NCI-H187 treated with DMSO at 0.1 percent for 48 hours (cell line): Measurements from ENCODE around the gene CPS1.
A peak's percentile ranks its signal among the peaks of the same experiment; 100 is the strongest.

Experiments
- DNase-seq: peaks from one replicate; lab custom pipeline; 2025; lab: John Stamatoyannopoulos, UW

Gene CPS1

DNA sequence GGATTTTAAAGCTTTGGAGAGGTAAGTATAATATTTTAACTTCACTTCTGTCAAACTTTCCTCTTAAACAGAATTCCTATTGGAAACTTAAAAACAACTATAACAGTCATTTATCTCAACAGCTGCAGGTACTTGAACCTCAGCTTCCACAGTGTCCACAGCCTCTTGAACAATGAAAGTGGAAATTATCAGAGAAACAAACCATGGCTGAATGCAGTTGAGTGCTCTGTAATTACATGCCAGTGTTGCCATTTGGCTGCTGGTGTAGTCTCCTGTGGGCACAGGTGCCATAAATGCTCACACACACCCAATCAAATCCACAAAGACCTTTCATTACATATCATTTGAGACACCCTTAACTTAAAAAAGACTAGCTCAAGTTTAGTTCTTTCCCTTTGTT lies 125.1 kb downstream of the CPS1 start:
- DNase-seq = peak; percentile 52

DNA sequence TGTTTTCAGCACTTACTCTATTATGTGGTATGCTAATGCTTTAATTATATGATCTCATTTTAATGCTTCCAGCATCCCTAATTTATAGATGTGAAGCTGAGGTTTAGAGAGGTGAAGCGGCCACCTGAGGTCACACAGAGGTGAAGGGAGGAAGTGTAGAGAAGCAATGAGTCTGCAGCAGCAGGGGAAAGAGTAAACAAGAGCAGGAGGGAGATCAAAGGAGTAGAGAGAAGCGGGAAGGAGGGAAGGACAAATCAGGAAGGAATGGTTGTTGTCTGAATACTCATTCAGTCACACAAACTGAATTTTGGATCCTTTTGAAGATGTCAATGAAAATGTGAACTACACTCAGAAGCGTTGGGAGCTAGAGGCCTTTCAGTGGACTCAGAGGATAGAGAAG lies 130.0 kb downstream of the CPS1 start:
- no peak for DNase-seq

DNA sequence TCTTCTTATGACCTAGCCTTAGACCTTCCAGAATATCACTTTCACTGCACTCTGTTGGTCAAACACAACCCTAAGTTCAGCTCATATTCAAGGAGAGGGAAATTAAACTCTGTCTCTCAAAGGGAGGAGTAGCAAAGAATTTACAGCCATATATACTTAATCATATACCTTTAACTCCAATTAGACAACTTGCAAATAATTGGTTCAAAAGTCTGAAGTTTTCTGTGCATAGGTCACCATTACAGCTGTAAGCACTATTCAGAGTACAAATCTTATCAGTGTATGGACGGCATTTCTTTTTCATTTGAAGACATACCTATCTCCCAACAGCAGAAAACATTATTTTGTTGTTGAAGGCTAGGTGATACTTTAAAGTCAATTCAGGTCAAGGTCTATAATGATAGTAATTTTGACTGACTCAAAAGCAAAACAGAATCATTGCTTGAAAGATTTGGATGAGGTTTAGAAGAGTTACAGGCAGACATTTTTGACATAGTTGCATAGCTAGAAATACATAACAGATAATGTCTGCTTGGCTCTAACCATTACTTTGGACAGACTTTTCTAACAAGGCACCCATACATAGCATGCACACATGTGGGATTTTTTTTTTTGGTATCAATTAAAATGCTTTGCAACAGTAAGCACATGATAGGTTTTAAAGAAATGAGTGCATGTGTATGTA lies 131.5 kb downstream of the CPS1 start:
- no peak for DNase-seq

DNA sequence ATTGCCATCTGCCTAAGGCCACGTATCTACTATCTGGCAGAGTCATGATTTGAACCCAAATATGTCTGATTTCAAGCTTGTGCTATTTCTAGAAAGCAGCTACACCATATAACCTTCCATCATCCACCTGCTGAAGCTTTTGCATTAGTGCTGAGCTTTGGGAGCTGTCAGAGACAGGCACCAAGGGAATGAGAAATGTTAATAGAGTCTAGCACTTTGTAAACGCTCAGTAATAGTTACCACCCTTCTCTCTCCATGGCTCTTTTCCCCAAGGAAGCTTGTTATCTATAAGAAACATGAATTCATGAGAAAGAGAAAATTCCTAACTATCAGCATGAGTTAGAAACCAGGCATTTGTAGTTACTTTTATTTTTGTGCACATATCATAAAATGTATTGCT lies 151.5 kb downstream of the CPS1 start:
- no peak for DNase-seq

DNA sequence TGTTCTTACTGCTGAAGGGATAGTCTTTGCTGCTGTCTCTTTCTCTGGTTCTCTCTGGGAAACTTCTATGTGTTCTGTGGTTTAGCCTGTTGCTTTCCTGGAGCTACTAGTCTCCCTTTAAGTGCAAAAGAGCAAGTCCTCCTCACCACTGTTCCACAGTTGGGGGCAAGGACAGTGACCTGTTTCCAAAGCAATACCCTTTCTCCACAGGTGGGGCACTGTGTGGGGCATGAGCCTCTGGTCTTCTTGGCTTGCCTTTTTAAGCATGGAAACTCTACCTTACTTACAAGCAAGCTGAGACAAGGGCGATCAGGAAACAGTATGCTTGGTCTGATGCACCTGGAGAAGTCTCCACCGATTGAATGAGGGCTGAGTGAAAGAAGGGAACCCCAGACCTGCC lies 156.7 kb downstream of the CPS1 start:
- DNase-seq = no peak

DNA sequence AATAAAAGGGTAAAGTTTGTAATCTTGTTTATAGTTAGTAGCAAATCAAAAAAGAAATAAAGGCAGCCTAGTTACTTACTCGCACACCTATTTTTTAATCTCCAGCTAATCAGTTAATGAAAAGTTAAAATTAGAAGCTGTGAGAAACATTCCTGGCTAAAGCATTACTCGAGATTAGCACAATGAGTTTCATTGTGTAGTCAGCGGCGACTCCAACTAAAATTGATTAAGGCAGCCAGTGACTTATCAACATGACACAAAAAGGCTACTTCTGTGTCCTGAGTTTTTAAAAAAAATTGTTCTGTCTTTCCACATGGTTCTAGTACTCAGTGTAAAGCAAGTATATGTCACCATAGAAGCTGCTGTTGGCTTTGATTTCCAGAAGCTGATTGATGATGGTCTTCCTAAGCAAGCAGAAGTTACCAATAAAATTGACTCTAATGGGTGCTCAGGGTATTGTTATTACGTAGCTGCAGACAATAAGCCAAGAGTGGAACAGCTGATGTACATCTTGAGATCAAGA lies 159.2 kb downstream of the CPS1 start:
- DNase-seq = no peak

DNA sequence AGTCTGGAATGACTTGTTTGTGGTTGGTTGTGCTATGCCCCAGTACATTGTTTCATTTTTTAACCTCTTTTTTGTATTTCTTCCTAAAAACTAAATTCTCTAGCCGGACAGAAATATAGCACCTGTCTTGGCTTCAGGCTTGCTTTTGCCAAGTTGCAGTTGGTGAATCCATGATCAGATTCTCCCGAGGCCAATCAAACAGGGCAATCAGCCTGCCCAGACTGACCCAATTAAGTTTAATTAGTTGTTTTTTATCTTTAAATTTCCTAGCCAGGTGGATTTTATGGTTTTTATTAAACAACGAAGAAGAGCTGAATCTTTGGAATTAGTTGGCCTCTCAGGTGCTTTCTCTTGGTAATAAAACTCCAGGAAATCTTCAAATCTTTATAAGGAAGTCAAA lies 162.1 kb downstream of the CPS1 start:
- DNase-seq = no peak

DNA sequence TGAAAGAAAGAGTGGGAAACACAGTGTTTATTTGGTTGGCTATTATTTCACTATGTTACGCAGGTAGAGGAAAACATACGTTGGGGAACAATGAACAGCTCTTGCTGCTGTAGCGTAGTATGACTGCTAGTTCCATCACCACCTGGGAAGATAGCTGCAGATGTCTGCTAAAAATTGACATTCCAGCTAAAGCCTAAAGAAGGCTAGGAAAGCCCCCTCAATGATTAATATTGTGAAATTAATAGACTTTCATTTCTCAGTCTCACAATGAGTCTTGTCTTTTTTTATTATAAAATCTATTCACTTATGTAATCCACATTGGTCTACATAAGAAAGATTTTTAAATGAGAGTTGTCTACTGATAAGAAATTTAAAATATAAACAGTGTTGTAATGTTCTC lies 165.7 kb downstream of the CPS1 start:
- DNase-seq = no peak

DNA sequence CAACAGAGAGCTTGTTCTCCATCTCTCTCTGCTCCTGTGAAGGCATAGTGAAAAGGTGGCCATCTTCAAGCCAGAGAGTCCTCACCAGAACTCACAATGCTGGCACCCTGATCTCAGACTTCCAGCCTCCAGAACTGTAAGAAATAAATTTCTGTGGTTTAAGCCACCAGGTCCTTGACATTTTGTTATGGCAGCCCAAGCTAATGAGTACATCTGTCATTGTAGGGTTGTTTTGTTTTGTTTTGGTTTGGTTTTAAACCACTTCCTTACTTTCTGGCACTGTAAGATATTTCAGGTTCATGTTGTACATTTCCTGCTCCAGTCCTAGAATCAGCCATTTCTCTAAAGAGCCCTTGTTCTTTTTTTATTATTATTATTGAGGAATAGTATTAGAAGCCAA lies 171.2 kb downstream of the CPS1 start:
- no peak for DNase-seq
